ENCODE results near the gene FAM8A1.

Gene FAM8A1

DNA sequence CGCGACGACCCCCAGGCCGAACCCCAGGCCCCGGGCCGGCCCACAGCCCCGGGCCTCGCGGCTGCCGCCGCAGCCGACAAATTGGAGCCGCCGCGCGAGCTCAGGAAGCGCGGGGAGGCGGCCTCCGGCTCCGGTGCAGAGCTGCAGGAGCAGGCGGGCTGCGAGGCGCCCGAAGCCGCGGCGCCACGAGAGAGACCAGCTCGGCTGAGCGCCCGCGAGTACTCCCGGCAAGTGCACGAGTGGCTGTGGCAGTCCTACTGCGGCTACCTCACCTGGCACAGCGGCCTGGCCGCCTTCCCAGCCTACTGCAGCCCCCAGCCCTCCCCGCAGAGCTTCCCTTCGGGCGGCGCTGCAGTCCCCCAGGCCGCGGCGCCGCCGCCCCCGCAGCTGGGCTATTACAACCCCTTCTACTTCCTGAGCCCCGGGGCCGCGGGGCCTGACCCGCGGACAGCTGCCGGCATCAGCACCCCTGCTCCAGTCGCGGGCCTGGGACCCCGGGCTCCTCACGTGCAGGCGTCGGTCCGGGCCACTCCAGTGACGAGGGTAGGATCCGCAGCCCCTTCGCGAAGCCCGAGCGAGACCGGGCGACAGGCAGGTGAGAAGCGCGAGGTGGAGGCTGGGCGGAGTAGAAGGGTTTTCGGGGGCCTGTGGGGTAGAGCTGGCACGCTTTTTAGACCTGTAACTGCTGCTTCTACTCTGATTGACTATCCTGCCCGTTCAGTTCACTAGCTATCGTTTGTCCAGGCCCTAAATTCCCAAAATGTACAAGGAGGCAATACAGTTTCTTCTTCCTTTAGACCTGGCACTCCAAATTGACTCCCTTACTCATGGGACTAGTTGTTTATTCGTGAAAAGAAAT is 654 bp downstream of the FAM8A1 start:
- in situ Hi-C loops (cut with HindIII; ENCODE audit: low sequenced_read_pairs), result no loop called here

DNA sequence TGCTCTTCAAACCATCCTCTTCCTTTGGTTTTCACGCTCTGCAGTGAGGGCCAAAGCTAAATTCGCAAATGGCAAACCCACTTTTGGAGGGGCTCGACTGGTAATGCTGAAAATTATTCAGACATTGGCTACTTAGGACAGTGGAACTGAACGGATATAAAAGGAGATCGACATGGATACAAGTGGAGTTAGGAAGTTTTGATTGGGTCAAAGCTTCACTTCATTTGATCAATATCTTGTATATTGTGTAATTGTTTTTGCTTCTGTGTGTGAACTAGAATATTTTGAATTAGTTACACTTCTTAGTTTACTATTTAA is 1.2 kb downstream of the FAM8A1 start:
- in situ Hi-C loops (cut with HindIII; ENCODE audit: low sequenced_read_pairs), result no loop called here

DNA sequence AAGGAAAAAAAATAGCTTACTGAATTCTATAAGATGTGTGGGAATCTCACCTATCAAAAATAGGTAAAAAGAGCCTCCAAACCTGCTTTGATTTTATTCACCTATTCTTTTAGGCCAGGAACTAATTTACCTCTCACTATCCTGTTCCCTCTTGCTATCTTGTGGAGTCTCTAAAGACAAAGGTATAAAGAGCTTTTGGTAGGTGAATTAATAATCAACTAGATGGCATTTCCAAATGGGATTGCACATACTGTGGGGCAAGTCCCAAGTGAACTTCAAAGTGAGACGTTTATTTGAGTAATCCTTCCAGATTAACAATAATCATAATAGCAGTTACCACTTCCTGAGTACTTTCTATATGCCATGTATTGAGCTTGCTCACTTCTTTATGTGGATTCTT is 2.8 kb downstream of the FAM8A1 start:
- in situ Hi-C loops (cut with HindIII; ENCODE audit: low sequenced_read_pairs), result no loop called here

DNA sequence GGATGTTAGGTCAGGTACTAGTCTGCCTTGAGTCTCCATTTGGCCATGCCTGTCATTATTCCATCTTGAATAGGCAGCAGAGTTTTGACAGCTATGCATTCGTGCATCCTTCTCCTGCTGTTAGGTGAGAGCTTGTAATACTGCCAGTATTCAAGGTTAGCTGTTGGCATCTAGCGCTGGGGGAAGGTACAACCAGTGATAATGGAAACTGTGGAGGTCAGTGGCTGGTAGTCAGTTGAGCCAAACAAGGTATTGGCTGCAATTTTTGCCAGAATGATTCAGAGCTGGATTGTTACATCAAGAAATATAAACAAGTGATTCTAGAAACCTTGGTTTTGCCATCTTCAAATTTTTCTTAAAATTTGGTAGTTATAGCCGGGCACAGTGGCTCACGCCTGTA is 6.5 kb downstream of the FAM8A1 start:
- in situ Hi-C loops (cut with HindIII; ENCODE audit: low sequenced_read_pairs), result no loop called here

DNA sequence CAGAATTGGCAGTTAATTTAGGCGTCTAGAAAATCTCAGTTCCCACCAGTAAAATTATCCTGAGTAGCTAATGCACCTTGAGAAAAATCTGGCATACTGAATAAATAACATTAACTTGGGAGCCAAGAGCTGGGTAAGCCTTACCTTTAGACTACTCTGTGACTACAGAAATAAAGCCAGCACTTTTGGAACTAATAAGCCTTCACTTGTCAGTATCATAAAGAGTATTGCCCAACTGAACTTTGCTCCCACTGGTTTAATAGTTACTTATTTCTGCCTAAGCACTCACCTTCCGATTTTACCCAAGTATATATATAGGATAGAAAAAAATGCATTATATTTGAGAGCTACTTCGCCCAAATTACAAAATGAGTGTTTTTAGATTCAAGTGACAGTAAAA is 10.7 kb downstream of the FAM8A1 start:
- in situ Hi-C loops (cut with HindIII; ENCODE audit: low sequenced_read_pairs), result no loop called here

DNA sequence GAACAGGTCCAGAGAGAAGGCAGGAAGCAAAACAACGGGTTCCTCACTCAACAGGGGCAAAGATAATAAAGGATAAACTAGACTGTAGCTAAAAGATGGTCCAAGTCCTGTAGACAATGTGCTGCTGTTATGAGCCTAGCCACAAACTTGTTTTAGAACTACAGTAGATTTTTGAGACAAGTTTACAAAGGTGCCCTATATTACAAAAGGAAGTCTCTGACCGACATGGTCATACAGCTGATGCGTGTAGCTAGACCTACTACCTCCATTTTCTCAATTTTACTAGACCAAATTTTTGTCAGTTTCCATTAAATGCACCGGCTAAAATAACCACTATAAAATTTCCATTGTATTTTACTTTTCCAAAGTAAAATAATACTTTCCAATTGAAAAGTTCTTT is 11.9 kb downstream of the FAM8A1 start:
- in situ Hi-C loops (cut with HindIII; ENCODE audit: low sequenced_read_pairs), result no loop called here

DNA sequence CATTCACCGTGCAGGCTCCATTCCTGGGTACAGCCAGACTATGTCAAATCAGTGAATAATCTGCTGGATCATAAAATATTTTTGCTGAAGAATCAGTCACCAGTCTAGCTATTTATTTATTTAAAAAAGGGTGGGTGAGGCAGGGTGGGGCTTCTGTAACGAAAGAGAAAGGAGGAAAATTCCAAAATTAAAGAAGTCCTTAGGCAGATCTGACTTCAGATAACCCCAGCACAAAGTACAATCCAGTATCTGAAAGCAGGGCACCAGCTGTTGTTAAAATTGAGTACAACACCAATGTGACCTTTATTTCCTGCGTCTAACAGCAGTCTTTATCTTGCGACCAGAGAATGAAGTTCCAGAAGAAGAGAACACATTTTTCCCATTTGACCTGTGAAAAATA is 15.7 kb downstream of the FAM8A1 start:
- in situ Hi-C loops (cut with HindIII; ENCODE audit: low sequenced_read_pairs), result no loop called here

DNA sequence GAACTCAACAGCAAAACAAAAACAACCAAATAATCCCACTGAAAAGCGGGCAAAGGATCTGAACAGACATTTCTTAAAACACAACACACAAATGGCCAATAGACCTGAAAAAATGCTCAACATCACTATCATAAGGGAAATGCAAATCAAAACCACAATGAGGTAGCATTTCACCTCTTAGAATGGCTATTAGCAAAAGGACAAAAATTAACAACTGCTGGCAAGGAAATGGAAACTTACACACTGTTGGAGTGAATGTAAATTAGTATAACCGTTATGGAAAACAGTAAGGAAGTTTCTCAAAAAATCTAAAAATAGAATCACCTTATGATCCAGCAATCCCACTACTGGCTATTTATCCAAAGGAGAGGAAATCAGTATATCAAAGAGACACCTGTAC is 20.9 kb downstream of the FAM8A1 start:
- in situ Hi-C loops (cut with HindIII; ENCODE audit: low sequenced_read_pairs), result no loop called here

DNA sequence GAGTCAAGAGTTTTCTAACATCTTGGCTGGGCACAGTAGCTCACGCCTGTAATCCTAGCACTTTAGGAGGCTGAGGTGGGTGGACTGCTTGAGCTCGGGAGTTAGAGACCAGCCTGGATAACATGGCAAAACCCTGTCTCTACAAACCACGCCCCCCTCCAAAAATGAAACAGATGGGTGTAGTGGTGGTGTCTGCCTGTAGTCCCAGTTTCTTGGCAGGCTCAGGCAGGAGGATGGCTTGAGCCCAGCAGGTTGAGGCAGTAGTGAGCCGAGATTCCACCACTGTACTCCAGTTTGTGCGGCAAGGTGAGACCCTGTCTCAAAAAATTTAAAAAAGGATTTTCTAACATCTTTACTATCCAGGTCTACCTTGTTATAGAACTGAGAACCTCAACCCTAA is 22.0 kb downstream of the FAM8A1 start:
- in situ Hi-C loops (cut with HindIII; ENCODE audit: low sequenced_read_pairs), result no loop called here

DNA sequence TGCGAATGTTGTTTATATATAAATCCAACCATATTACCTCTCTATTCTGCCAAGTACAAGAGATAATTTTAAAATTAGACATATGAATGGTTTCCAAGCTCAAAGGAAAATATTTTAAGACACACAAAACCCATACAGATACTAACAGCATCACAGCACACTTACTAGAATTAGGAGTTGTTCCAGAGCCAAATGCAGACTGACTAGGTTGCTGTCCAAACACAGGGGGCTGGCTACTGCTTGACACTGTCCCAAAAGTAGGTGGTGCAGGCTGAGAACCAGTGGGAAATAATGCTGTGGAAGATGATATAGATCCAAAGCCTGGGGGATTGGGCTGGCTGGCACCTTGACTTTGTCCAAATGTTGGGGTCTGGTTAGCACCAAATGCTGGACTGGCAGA is 24.3 kb downstream of the FAM8A1 start:
- in situ Hi-C loops (cut with HindIII; ENCODE audit: low sequenced_read_pairs), result no loop called here

DNA sequence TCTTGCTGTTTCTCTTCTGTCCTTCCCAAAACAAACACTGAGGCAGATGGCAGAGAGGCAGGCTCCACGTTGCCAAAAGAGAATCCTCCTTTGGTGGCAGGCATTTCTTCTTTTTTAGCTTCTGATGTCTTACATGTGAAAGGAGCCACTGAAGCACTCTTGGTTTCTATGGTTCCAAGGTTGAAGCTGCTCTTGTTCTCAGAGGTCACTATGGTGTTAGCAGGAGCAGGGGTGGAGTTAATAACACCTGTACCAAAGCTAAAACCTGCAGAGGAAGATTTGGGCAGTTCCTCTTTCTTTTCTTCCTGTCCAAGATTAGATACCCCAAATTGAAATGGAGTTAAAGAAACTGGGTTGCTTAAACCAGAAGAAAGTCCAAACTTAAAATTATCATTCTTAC is 28.8 kb downstream of the FAM8A1 start:
- in situ Hi-C loops (cut with HindIII; ENCODE audit: low sequenced_read_pairs), result no loop called here

DNA sequence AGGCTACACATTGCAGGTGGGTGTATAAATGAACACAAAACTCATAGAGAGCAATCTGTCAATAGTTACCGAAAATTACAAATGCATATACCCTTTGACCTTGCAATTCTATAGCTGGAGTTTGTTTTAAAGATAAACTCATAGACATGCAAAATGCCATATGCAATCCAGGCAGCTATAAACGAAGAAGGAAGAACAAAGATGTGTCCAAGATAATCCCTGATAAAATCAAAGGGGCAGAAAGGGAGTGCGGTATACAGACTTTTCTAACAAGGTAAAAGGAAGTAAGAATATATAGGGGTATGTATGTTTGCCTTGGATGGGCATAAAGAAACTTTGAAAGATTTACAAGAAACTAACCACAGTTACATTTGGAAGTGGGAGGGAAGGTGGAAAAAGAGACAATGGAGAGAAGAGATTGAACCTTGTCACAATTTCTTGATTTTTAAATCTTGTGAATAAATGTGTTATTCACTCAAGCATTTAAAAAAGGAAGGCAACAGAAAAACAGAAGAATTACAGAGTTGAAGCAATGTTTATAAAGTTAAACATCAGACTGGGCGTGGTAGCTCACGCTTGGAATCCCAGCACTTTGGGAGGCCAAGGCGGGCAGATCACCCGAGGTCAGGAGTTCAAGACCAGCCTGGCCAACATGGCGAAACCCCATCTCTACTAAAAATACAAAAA is 29.9 kb downstream of the FAM8A1 start:
- in situ Hi-C loops (cut with HindIII; ENCODE audit: low sequenced_read_pairs), result no loop called here

DNA sequence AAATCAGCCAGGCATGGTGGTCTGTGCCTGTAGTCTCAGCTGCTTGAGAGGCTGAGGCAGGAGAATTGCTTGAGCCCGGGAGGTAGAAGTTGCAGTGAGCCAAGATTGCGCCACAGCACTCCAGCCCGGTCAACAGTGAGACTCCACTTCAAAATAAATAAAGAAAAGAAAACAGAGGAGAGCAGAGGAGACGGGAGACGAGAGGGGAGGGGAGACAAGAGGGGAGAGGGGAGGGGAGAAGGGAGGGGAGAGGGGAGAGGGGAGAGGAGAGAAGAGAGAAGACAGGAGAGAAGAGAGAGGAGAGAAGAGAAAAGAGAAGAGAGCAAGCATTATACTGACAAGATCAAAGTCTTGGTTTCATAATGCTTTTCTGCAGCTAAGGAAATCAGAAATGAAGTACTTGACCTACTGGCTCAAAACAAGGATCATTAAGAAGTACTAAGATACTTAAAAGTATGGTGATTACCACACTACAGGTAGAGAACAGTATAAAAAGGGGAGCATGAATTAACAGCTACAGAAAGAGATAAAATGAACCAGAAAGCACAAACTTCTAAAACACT is 30.5 kb downstream of the FAM8A1 start:
- in situ Hi-C loops (cut with HindIII; ENCODE audit: low sequenced_read_pairs), result no loop called here

DNA sequence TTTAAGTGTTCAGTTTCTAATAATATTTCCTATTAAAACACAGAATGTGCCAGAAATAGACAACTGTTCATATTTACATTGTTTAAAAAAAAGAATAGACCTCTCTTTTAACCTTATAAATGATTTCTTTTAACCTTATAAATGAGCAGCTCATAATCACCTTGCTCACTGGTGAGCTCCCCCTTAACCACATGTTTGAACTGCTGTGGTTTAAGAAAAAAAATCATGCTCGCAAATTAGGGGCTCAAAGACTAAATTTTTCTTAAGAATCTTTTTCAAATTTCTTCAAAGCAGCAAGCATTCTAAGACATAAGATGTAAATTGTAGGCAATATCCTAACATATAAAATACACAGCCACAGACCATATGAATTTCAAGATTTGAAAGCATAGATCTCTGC is 32.8 kb downstream of the FAM8A1 start:
- in situ Hi-C loops (cut with HindIII; ENCODE audit: low sequenced_read_pairs), result no loop called here

DNA sequence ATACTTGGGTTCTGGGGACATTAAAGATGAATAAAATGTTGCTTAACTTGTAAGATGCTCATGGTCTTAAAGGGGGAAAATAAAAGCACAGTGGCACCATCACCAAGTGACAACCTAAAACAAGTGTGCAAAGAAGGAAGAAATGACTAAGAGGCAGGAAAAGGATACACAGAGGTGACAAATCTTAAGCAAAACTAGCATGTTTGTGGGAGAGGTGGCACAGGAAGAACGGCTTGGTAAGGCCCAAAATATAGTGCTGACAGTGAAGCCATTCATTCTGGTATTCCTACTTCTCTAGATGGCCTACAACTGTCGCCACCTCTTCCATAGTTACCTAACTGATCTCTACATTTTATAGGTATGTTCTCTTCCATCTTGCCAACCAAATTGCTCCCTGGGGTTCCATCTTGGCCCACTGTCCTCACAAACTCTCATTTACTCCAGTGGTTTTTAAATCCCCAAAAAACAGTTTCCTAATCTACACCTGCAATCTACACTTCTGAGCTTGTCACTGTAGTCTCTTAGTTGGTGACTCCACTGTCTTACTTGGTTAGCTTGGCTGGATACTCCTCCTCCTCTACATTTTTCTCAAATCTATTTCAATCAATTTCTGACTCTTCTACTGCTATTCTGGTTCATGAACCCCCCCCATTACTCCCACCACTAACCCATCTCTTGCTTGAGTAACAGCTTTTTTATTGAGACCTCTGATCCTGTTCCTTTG is 33.5 kb downstream of the FAM8A1 start:
- in situ Hi-C loops (cut with HindIII; ENCODE audit: low sequenced_read_pairs), result no loop called here

DNA sequence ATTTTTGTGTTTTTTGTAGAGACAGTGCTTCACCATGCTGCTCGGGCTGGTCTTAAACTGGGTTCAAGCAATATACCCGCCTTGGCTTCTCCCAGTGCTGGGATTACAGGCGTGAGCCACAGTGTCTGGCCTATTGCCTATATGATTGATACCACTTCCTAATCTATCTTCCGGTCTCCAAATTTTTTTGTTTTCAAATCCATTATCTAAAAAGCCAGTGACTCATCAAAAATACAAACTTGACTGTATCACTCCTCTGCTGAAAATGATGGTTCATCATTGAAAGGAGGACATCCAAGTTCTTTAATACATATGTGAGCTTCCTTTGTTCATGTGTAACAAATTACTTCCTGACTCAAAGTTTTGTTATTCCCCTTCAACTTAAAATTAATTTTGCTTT is 35.5 kb downstream of the FAM8A1 start:
- in situ Hi-C loops (cut with HindIII; ENCODE audit: low sequenced_read_pairs), result no loop called here

DNA sequence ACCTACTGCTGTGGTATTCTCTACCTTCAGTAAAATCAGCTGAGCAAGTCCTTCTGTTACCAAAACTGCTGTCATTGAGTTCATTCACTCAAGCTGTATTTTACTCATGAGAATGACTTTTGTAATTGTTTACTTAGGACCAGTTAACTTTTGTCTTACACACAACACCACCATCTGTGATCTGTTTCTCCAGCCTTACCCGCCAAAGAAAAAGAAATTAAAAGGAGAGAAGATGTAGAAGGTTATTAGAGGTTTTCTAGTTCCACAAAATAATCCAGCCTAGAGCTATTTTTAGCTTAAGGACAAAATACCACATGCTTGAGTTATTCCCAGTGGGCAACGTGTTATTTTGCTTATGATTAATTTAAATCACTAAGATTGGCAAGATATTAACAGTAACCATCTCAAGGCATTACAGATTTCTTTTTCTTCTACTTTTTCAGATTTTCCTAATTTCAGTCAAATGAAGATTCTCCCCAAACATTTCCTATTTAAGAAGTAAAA is 38.2 kb downstream of the FAM8A1 start:
- in situ Hi-C loops (cut with HindIII; ENCODE audit: low sequenced_read_pairs), result no loop called here

DNA sequence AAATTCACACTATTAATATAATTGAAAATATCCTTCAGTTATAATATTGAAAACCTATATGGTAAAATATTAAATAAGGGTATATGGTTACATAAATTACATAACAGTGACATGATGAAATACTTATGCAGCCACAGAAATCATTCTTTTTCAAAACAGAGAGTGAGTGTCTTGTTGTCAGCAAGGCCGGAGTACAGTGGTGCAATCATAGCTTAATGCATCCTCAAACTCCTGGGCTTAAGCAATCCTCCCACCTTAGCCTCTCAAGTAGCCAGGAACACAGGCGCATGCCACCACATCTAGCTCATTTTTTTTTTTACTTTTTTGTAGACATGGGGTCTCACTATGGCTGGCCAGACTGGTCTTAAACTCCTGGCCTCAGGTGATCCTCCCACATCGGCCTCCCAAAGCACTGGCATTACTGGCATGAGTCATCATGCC is 40.4 kb downstream of the FAM8A1 start:
- in situ Hi-C loops (cut with HindIII; ENCODE audit: low sequenced_read_pairs), result no loop called here

DNA sequence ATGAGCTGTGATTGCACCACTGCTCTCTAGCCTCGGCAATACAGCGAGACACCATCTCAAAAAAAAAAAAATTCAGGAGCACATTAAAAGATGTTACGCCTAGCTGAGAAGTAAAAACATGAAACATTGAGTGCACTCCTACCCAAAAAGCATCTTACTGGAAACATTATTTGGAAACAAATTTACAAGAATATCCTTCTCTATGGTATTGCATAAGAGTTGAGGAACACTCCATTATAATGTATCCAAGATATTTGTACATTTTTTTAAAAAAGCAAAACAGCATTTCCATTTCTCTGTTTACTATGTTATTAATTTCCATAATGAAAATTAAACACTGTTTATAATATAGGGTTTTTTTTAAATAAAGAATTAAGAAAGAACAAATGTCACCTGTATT is 48.6 kb downstream of the FAM8A1 start:
- in situ Hi-C loops (cut with HindIII; ENCODE audit: low sequenced_read_pairs), result no loop called here

DNA sequence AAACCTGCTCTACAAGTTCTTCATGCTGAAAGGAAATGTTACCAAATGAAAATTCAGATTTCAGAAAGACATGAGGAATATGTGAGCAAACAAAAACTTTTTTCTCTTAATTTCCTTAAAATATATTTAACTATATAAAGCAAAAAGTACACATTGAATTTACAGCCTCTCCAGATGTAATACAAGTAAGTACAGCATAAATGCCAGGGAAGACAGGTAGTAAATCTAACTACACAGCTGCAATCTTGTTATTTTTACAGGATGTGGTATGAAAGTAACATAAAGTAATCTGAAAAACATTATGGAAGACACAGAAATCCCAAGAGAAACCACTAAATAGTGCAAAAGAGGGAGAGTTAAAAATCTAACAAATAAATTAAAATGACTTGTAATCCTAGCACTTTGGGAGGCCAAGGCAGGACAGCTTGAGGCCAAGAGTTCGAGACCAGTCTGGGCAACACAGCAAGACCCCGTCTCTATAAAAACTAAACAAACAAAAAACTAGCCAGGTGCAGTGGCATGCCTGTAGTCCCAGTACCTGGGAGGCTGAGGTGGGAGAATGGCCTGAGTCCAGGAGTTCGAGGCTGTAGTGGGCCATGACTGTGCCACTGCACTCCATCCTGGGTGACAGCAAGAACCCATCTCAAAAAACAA is 50.7 kb downstream of the FAM8A1 start:
- in situ Hi-C loops (cut with HindIII; ENCODE audit: low sequenced_read_pairs), result no loop called here
